A673 (cell line): ENCODE data around the gene TRIM49D1.
"Not testable (repeated sequence)": the region's sequence is repeated elsewhere in the genome, so short reads cannot be mapped to it uniquely, and the experiment has no call there.

Experiments
- CTCF ChIP-seq: fragments of 300-800, 200-600 bp; sonication (generic); conservative IDR thresholded peaks from 2 replicates; pipeline ENCODE4 v1.5.1; 2017; ENCODE audit warnings: low read depth, mild to moderate bottlenecking, antibody characterized with exemption, low read length, moderate library complexity, mixed read lengths
- EZH2 ChIP-seq: fragments of 200-600 bp; sonication (generic); IDR thresholded peaks from 2 replicates; pipeline ENCODE4 v1.6.1; 2017; ENCODE audit warnings: borderline replicate concordance, low read depth, mild to moderate bottlenecking, mixed read lengths, antibody characterized with exemption, low read length; ENCODE audit not compliant: poor library complexity, severe bottlenecking

GRCh38 chr11:89960833-89961232 lies 38.8 kb upstream of the TRIM49D1 start:
- not testable (repeated sequence) for TF ChIP-seq EZH2, CTCF
